Naive thymus-derived CD8-positive, alpha-beta T cell (primary cell): Measurements from ENCODE around the gene CEACAM5. TPM values are rescaled to one million over a fixed set of nuclear protein-coding genes. Genes with fewer than 3 reads are reported as not detected.
"Not testable (repeated sequence)": the region's sequence is repeated elsewhere in the genome, so short reads cannot be mapped to it uniquely, and the experiment has no call there.

Experiments
- ATAC-seq, 2 donors: fragments of 150-1000 bp; cut with Tn5 transposase in 1 of 2; sonication (Bioruptor Pico), chemical (Tn5 transposase) in 1 of 2; 1 replicate in 1 of 2; 2 replicates in 1 of 2; pipeline ENCODE4 v1.10.0; 2021; ENCODE audit warnings: mild to moderate bottlenecking in 2 of 2, moderate library complexity in 2 of 2
- POLR2A ChIA-PET: fragments of 350-600 bp; sonication (Branson Sonifier 250); formaldehyde crosslinking; loops from one replicate; lab custom pipeline; 2021; ENCODE audit warnings: antibody characterized with exemption; lab: Charles Lee
- DNase-seq, 10 donors: peaks; one replicate each; pipeline versions ENCODE4 v3.0.0 to v3.0.0-alpha.2; 2020 to 2022
- H3K27ac Mint-ChIP-seq, 10 donors: one replicate each; pipeline ENCODE4 v1.8.0; 2020 to 2022; ENCODE audit warnings: mild to moderate bottlenecking in 10 of 10, mixed read lengths in 10 of 10, moderate library complexity in 4 of 10, inconsistent platforms in 1 of 10
- H3K27me3 Mint-ChIP-seq, 5 donors: one replicate each; pipeline ENCODE4 v1.8.0; 2021 to 2022; ENCODE audit warnings: mixed read lengths in 5 of 5
- H3K36me3 Mint-ChIP-seq, 3 donors: one replicate each; pipeline ENCODE4 v1.8.0; 2020 to 2022; ENCODE audit warnings: mixed read lengths in 3 of 3, mild to moderate bottlenecking in 2 of 3, inconsistent platforms in 1 of 3
- H3K4me1 Mint-ChIP-seq, 4 donors: one replicate each; pipeline ENCODE4 v1.8.0; 2021 to 2022; ENCODE audit warnings: mixed read lengths in 4 of 4
- H3K4me3 Mint-ChIP-seq, 10 donors: one replicate each; pipeline ENCODE4 v1.8.0; 2020 to 2022; ENCODE audit warnings: mild to moderate bottlenecking in 10 of 10, mixed read lengths in 10 of 10, moderate library complexity in 6 of 10, inconsistent platforms in 1 of 10
- H3K9me3 Mint-ChIP-seq, 9 donors: one replicate each; pipeline ENCODE4 v1.8.0; 2020 to 2022; ENCODE audit warnings: mixed read lengths in 9 of 9, mild to moderate bottlenecking in 3 of 9, inconsistent platforms in 1 of 9, moderate library complexity in 1 of 9
- polyA plus RNA-seq, 3 donors: library from polyadenylated mRNA; unstranded; fragments of 300-500 nt; fragmentation: Illumina TruSeq; gene quantifications; one replicate each; pipeline ENCODE4 v1.2.3, GENCODE V29; 2021
- total RNA-seq, 8 experiments: library from RNA in 2 of 8; stranded (reverse) in 2 of 8; gene quantifications; one replicate each; pipeline ENCODE4 v1.2.3 and lab custom pipeline; 2021 to 2026

The CEACAM5 gene
- total and polyA plus RNA-seq, 5 experiments from 2014 or later = not detected

DNA sequence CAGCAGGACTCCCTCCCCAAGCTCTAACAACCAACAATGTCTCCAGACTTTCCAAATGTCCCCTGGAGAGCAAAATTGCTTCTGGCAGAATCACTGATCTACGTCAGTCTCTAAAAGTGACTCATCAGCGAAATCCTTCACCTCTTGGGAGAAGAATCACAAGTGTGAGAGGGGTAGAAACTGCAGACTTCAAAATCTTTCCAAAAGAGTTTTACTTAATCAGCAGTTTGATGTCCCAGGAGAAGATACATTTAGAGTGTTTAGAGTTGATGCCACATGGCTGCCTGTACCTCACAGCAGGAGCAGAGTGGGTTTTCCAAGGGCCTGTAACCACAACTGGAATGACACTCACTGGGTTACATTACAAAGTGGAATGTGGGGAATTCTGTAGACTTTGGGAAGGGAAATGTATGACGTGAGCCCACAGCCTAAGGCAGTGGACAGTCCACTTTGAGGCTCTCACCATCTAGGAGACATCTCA is 6.2 kb upstream of the CEACAM5 start:
- POLR2A ChIA-PET = no interaction called here
- DNase-seq = no peak
- peaks cover 27 to 68% (median 36%) of the 10 kb centered on the region in 5 donors for H3K27me3 Mint-ChIP-seq
- H3K4me1 Mint-ChIP-seq = peaks cover 6 to 13% (median 7%) of the 10 kb centered on the region in 4 donors
- ATAC-seq = no peak
- peak overlapping the region in 1 of 10 donors; percentile 26 for H3K27ac Mint-ChIP-seq
- no peaks in the 10 kb centered on the region for H3K9me3 Mint-ChIP-seq
- no peak overlapping the region for H3K4me3 Mint-ChIP-seq
- H3K36me3 Mint-ChIP-seq = peaks cover 0 to 3% (median 0%) of the 10 kb centered on the region in 3 donors

DNA sequence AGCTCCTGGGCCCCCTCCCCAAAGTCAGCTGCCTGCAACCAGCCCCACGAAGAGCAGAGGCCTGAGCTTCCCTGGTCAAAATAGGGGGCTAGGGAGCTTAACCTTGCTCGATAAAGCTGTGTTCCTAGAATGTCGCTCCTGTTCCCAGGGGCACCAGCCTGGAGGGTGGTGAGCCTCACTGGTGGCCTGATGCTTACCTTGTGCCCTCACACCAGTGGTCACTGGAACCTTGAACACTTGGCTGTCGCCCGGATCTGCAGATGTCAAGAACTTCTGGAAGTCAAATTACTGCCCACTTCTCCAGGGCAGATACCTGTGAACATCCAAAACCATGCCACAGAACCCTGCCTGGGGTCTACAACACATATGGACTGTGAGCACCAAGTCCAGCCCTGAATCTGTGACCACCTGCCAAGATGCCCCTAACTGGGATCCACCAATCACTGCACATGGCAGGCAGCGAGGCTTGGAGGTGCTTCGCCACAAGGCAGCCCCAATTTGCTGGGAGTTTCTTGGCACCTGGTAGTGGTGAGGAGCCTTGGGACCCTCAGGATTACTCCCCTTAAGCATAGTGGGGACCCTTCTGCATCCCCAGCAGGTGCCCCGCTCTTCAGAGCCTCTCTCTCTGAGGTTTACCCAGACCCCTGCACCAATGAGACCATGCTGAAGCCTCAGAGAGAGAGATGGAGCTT is 4.7 kb upstream of the CEACAM5 start:
- Mint-ChIP-seq H3K4me3 (no peak overlapping the region), H3K4me1 (peaks cover 4 to 14% (median 8%) of the 10 kb centered on the region in 4 donors), H3K27ac (no peak overlapping the region), H3K9me3 (no peaks in the 10 kb centered on the region), H3K36me3 (peaks cover 0 to 3% (median 0%) of the 10 kb centered on the region in 3 donors), H3K27me3 (peaks cover 20 to 74% (median 43%) of the 10 kb centered on the region in 5 donors)
- POLR2A ChIA-PET = no interaction called here
- DNase-seq = peak in 1 of 10 donors; percentile 7
- ATAC-seq = no peak

DNA sequence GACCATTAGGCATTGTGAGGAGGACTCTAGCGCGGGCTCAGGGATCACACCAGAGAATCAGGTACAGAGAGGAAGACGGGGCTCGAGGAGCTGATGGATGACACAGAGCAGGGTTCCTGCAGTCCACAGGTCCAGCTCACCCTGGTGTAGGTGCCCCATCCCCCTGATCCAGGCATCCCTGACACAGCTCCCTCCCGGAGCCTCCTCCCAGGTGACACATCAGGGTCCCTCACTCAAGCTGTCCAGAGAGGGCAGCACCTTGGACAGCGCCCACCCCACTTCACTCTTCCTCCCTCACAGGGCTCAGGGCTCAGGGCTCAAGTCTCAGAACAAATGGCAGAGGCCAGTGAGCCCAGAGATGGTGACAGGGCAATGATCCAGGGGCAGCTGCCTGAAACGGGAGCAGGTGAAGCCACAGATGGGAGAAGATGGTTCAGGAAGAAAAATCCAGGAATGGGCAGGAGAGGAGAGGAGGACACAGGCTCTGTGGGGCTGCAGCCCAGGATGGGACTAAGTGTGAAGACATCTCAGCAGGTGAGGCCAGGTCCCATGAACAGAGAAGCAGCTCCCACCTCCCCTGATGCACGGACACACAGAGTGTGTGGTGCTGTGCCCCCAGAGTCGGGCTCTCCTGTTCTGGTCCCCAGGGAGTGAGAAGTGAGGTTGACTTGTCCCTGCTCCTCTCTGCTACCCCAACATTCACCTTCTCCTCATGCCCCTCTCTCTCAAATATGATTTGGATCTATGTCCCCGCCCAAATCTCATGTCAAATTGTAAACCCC is 2.8 kb upstream of the CEACAM5 start:
- Mint-ChIP-seq H3K27ac (peak overlapping the region in 1 of 10 donors; percentile 18), H3K4me3 (peak overlapping the region in 1 of 10 donors; percentile 43), H3K4me1 (peaks cover 2 to 14% (median 8%) of the 10 kb centered on the region in 4 donors), H3K36me3 (peaks cover 0 to 3% (median 0%) of the 10 kb centered on the region in 3 donors), H3K9me3 (no peaks in the 10 kb centered on the region), H3K27me3 (peaks cover 20 to 77% (median 43%) of the 10 kb centered on the region in 5 donors)
- POLR2A ChIA-PET = no interaction called here
- ATAC-seq (peak in 1 of 2 donors; percentile 31), DNase-seq (peak in 7 of 10 donors; percentile 16 to 41 (median 27))

DNA sequence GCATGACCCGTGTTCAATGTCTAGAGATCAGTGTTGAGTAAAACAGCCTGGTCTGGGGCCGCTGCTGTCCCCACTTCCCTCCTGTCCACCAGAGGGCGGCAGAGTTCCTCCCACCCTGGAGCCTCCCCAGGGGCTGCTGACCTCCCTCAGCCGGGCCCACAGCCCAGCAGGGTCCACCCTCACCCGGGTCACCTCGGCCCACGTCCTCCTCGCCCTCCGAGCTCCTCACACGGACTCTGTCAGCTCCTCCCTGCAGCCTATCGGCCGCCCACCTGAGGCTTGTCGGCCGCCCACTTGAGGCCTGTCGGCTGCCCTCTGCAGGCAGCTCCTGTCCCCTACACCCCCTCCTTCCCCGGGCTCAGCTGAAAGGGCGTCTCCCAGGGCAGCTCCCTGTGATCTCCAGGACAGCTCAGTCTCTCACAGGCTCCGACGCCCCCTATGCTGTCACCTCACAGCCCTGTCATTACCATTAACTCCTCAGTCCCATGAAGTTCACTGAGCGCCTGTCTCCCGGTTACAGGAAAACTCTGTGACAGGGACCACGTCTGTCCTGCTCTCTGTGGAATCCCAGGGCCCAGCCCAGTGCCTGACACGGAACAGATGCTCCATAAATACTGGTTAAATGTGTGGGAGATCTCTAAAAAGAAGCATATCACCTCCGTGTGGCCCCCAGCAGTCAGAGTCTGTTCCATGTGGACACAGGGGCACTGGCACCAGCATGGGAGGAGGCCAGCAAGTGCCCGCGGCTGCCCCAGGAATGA is 1.5 kb upstream of the CEACAM5 start:
- Mint-ChIP-seq H3K4me3 (peak overlapping the region; percentile 7 to 83 (median 74)), H3K27me3 (peaks cover 20 to 73% (median 40%) of the 10 kb centered on the region in 5 donors), H3K9me3 (no peaks in the 10 kb centered on the region), H3K4me1 (peaks cover 2 to 14% (median 8%) of the 10 kb centered on the region in 4 donors), H3K36me3 (peaks cover 0 to 3% (median 0%) of the 10 kb centered on the region in 3 donors), H3K27ac (no peak overlapping the region)
- POLR2A ChIA-PET = no interaction called here
- ATAC-seq = peak; percentile 93 to 97
- DNase-seq = peak; percentile 51 to 77 (median 64)

DNA sequence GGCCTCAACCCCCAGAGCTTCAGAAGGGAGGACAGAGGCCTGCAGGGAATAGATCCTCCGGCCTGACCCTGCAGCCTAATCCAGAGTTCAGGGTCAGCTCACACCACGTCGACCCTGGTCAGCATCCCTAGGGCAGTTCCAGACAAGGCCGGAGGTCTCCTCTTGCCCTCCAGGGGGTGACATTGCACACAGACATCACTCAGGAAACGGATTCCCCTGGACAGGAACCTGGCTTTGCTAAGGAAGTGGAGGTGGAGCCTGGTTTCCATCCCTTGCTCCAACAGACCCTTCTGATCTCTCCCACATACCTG is 969 bp upstream of the CEACAM5 start:
- Mint-ChIP-seq H3K9me3 (no peaks in the 10 kb centered on the region), H3K36me3 (peaks cover 0 to 3% (median 0%) of the 10 kb centered on the region in 3 donors), H3K4me1 (peaks cover 2 to 14% (median 8%) of the 10 kb centered on the region in 4 donors), H3K27ac (no peak overlapping the region), H3K27me3 (peaks cover 21 to 75% (median 40%) of the 10 kb centered on the region in 5 donors), H3K4me3 (no peak overlapping the region)
- no peak for ATAC-seq
- POLR2A ChIA-PET = no interaction called here
- DNase-seq = no peak

DNA sequence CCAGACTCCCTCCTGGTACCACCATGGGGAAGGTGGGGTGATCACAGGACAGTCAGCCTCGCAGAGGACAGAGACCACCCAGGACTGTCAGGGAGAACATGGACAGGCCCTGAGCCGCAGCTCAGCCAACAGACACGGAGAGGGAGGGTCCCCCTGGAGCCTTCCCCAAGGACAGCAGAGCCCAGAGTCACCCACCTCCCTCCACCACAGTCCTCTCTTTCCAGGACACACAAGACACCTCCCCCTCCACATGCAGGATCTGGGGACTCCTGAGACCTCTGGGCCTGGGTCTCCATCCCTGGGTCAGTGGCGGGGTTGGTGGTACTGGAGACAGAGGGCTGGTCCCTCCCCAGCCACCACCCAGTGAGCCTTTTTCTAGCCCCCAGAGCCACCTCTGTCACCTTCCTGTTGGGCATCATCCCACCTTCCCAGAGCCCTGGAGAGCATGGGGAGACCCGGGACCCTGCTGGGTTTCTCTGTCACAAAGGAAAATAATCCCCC is 505 bp upstream of the CEACAM5 start:
- Mint-ChIP-seq H3K4me1 (peaks cover 2 to 14% (median 8%) of the 10 kb centered on the region in 4 donors), H3K27ac (no peak overlapping the region)

DNA sequence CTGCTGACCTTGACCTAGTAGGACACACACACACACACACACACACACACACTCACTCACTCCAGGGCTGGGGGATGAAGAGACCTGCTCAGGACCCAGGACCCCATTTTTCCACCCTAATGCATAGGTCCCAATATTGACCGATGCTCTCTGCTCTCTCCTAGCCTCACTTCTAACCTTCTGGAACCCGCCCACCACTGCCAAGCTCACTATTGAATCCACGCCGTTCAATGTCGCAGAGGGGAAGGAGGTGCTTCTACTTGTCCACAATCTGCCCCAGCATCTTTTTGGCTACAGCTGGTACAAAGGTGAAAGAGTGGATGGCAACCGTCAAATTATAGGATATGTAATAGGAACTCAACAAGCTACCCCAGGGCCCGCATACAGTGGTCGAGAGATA is 1.1 kb downstream of the CEACAM5 start:
- ATAC-seq, POLR2A ChIA-PET, H3K4me3 Mint-ChIP-seq, H3K27ac Mint-ChIP-seq, H3K9me3 Mint-ChIP-seq, H3K36me3 Mint-ChIP-seq, DNase-seq: not testable (repeated sequence)
- H3K4me1 Mint-ChIP-seq = peaks cover 2 to 14% (median 8%) of the 10 kb centered on the region in 4 donors
- H3K27me3 Mint-ChIP-seq = peaks cover 25 to 82% (median 47%) of the 10 kb centered on the region in 5 donors

More for the DNA sequence above, 505 bp upstream of the CEACAM5 start:
- POLR2A ChIA-PET = no interaction called here
- Mint-ChIP-seq H3K4me3 (no peak overlapping the region), H3K27me3 (peaks cover 24 to 80% (median 40%) of the 10 kb centered on the region in 5 donors), H3K9me3 (no peaks in the 10 kb centered on the region), H3K36me3 (peaks cover 0 to 3% (median 0%) of the 10 kb centered on the region in 3 donors)
- ATAC-seq = no peak
- DNase-seq = no peak

DNA sequence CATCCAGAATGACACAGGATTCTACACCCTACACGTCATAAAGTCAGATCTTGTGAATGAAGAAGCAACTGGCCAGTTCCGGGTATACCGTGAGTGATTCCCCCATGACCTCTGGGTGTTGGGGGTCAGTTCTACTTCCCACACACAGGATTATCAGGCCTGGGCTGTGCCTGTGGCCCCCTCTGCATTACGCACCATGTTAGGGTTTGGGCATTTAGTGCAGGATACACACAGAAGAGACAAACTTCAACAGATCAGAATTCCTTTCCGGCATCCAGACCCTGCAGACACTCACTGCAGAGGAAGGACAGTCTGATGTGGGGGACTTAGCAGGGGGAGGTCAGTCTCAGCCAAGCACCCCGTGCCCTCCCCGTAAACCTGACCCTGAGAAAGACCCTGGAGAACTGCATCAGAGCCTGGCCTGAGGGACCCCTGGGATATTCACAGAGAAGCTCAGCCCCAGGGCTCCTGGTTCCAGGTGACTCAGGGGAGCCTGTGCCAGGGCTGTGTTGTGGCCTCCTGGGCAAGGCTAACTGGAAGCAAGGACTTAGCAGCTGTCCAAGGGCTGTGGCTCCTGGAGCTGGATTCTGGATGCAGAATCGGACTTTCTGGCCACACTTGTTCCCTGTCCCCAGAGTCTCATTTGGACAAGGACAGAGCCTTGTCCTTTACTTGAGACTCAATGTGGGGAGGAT is 1.7 kb downstream of the CEACAM5 start:
- H3K4me3 Mint-ChIP-seq = no peak overlapping the region
- peaks cover 2 to 14% (median 8%) of the 10 kb centered on the region in 4 donors for H3K4me1 Mint-ChIP-seq
- H3K27me3 Mint-ChIP-seq = peaks cover 20 to 77% (median 42%) of the 10 kb centered on the region in 5 donors
- DNase-seq = no peak
- ATAC-seq = no peak
- H3K36me3 Mint-ChIP-seq = no peaks in the 10 kb centered on the region
- H3K9me3 Mint-ChIP-seq = no peaks in the 10 kb centered on the region
- H3K27ac Mint-ChIP-seq = no peak overlapping the region
- POLR2A ChIA-PET = no interaction called here

DNA sequence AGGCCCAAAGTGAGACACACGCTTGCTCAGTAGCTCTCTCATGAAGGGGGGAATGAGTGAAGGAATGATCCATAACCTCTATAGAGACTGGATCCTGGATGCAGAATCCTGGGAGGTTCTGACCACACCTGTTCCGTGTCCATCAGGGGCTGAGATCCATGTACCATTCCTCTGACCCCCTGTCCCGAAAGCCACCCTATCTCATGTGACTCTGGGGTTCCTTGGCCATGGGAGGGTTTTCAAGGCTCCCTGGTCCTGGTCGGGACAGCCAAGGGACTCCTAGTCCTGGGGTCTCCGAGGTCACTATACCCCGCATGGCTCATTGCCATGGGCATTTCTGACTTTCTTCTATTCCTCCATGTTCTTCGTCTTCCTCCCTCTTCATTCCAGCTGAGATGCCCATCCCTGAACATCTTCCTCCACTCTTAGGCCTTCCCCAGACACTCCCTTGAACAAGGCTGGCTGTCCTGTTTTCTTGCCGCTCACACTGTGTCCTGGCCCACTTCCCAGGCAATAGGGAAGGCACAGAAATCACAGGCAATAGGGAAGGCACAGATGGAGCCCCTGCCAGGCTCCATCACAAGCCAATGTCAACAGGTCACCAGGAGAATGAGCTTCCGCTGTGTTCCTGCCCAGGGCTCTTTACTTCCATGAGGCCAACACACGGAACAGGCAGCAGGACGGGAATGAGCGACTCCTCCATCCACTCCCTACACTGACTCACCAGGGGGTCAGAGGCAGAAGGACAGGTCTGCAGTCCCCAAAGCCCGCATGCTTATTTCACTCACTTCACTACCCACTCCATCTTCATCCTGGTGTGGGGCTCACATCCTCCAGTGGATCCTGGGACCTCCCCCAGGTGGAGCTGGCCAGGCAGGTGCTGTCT is 3.2 kb downstream of the CEACAM5 start:
- POLR2A ChIA-PET = no interaction called here
- peaks cover 11 to 62% (median 37%) of the 10 kb centered on the region in 5 donors for H3K27me3 Mint-ChIP-seq

DNA sequence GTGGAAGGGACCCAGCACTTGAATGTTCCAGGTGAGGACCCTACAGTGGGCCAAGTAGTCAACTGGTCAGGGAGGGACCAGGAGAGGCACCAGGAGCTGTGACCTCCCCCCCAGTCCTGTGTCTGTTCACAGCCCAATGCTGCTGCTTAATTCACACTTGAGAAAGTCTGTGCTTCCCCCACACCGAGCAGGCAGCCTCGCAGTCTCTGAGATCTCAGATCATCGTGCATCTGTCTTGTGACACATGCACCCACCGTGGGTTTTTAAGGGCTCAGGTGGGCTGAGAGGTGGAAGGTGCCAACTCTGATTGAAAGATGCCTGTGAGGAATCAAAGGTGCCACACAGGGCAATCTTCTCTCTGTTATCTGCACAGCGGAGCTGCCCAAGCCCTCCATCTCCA is 6.2 kb downstream of the CEACAM5 start:
- Mint-ChIP-seq H3K36me3 (peaks cover 0 to 2% (median 0%) of the 10 kb centered on the region in 3 donors), H3K4me1 (peaks cover 0 to 2% (median 0%) of the 10 kb centered on the region in 4 donors), H3K9me3 (no peaks in the 10 kb centered on the region), H3K4me3 (no peak overlapping the region), H3K27ac (no peak overlapping the region), H3K27me3 (peaks cover 9 to 65% (median 38%) of the 10 kb centered on the region in 5 donors)
- POLR2A ChIA-PET = no interaction called here
- no peak for DNase-seq
- no peak for ATAC-seq

More for the DNA sequence above, 3.2 kb downstream of the CEACAM5 start:
- peaks cover 2 to 7% (median 6%) of the 10 kb centered on the region in 4 donors for H3K4me1 Mint-ChIP-seq
- ATAC-seq (no peak), DNase-seq (no peak)
- no peak overlapping the region for H3K4me3 Mint-ChIP-seq
- no peaks in the 10 kb centered on the region for H3K36me3 Mint-ChIP-seq
- H3K27ac Mint-ChIP-seq = peak overlapping the region in 2 of 10 donors; percentile 41 to 77
- no peaks in the 10 kb centered on the region for H3K9me3 Mint-ChIP-seq

DNA sequence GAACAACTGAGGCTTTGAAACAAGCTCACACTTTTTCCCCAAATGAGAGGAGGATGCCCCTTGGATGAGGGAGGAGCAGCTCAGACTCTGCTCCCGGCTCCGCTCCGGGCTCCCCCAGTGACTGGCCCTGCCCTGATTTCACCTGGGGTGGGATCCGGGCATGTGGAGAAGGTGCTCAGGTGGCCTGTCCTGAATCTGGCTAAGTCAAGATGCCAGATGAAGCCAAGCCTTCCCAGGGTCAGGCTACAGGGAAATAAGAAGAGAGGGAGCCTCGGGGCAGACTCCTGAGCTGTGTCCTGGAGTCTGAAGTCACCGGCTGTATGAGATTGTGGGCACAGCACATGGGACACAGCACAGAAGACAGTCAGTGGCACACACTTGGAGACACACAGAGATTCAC is 10.3 kb downstream of the CEACAM5 start:
- ATAC-seq (no peak), DNase-seq (no peak)
- Mint-ChIP-seq H3K4me3 (no peak overlapping the region), H3K9me3 (no peaks in the 10 kb centered on the region), H3K27ac (no peak overlapping the region), H3K36me3 (peaks cover 0 to 2% (median 0%) of the 10 kb centered on the region in 3 donors), H3K27me3 (peaks cover 10 to 57% (median 32%) of the 10 kb centered on the region in 5 donors), H3K4me1 (peaks cover 0 to 2% (median 0%) of the 10 kb centered on the region in 4 donors)
- POLR2A ChIA-PET = no interaction called here
